GM18873 (cell line): ENCODE results near the gene PNPLA5.
"Not testable (repeated sequence)": the region's sequence is repeated elsewhere in the genome, so short reads cannot be mapped to it uniquely, and the experiment has no call there.

ENCODE experiments used
- ATAC-seq: cut with Tn5 transposase; IDR thresholded peaks from one replicate; pipeline ENCODE4 v1.9.1; 2021; ENCODE audit warnings: mild to moderate bottlenecking, moderate library complexity, moderate number of reproducible peaks; ENCODE audit not compliant: unreplicated experiment, low FRiP score

PNPLA5 gene, protein sequence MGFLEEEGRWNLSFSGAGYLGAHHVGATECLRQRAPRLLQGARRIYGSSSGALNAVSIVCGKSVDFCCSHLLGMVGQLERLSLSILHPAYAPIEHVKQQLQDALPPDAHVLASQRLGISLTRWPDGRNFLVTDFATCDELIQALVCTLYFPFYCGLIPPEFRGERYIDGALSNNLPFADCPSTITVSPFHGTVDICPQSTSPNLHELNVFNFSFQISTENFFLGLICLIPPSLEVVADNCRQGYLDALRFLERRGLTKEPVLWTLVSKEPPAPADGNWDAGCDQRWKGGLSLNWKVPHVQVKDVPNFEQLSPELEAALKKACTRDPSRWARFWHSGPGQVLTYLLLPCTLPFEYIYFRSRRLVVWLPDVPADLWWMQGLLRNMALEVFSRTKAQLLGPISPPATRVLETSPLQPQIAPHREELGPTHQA

DNA sequence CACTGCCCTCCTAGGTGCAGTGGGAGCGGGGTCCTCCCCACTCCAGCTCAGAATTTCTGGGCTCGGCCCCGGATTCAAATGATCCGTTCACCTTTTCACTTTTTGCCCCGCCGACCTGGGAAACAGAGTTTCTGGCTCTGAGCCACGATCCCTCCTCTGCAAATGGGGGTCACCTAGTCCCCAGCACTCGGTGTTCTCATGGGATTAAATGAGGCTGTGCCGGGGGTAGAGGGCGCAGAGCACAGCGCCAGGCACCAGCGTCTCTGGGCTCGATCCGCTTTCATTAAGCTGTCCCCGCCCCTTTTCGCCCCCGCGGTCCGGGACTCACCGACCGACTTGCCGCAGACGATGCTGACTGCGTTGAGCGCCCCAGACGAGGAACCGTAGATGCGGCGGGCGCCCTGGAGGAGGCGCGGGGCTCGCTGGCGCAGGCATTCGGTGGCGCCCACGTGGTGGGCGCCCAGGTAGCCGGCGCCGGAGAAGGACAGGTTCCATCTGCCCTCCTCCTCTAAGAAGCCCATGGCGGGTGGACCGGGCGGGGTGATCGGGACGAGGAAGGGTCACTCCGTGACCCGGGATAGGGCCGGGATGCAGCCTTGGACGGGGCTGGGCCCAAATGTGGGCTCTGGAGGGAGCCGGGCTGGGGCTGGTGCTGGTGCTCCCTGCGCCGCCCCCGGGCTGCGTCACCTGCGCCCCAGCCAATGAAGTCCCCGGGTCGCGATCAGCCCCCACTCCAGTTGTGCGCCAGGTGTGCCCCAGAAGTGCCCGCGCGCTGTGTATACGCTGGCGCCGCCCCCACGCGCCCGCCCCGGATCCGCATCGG, at the start of gene PNPLA5:
Gene PNPLA5 (minus strand): TSS at position 654 of the 823 bp plus-strand sequence. CDS start 133 bp downstream, at position 521.
- no peak for ATAC-seq

DNA sequence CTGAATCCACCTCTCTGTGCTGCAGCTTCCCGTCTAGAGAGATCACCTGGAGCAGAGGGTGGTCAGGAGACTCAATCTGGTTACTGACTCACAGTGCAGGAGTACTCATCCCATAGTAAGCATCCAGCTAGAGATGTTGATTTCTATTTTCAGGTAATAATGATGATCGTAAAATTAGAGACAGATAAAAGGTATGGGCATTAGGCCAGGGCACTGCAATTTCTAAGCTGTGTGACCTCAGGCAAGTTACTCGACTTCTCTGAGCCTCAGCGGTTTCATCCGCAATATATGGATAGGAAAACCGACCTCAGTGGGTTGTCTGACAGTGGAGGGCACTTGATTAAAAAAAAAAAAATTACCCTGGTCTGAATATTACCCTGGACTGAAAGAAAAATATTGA, 49.6 kb upstream of the PNPLA5 start:
- ATAC-seq: no peak

DNA sequence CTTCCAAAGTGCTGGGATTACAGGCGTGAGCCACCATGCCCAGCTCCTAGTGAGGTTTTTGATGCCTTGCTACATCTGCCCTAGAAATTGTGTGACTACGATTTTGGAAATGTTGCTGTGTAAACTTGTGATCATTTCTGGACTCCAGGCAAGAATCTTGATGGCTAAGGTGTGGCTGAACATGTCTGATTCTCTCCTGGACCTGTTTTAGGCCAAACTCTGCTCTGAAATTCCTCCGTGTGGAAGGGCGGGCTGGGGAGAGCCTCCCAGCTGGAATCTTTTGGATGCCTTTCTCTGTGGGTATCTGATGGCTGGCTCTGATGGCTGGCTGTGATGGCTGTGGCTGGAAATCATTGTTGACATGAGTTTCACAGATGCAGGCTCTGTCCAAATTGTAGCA, 40.0 kb upstream of the PNPLA5 start:
- no peak for ATAC-seq

DNA sequence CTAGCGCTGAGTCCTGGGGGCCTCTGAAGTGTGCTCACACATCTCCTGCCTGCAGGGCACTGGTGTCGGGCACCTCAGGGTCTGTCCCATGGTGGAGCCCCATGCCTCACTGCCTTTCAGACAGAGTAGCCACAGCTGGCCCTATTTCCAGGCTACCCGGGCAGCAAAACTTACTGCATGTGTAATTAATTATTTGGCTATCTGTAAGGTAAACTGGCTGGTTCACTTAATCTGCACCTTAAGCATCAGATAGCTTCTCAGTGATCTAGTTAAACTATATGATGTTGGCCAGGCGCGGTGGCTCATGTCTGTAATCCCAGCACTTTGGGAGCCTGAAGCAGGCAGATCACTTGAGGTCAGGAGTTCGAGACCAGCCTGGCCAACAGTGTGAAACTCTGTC, 37.1 kb upstream of the PNPLA5 start:
- ATAC-seq: no peak

DNA sequence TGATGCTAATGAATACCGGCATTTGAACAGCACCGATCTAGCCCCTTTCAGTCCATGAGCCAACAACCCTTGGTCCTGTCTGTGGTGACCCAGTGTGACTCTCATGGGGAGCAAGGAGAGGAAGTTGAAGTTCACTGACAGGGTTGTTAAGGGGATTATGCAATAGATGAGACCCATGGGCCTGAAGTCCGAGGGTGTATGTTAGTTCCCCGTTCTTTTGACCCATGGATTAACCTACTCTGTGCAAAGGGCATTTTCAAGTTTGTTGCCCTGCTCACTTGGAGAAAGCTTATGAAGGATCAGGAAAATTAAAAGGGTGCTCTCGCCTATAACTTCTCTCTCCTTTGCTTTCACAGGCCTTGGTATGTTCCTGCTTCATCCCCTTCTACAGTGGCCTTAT, 36.7 kb upstream of the PNPLA5 start:
- ATAC-seq: no peak

DNA sequence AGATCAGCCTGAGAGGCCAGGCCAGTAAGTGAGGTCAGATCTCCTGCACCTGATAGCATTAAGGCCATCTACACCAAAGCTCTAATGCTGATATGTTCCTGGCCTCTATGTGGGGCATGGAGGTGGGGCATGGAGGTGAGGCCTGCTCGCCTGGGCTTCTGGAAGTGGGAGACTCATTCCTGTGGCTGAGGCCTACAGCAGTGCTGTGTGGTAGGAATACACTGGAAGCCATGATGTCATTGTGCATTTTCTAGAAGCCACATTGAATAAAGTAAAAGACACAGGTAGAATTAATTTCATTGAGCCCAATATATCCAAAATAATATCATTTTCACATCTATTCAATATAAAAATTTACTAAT, 34.5 kb upstream of the PNPLA5 start:
- no peak for ATAC-seq

DNA sequence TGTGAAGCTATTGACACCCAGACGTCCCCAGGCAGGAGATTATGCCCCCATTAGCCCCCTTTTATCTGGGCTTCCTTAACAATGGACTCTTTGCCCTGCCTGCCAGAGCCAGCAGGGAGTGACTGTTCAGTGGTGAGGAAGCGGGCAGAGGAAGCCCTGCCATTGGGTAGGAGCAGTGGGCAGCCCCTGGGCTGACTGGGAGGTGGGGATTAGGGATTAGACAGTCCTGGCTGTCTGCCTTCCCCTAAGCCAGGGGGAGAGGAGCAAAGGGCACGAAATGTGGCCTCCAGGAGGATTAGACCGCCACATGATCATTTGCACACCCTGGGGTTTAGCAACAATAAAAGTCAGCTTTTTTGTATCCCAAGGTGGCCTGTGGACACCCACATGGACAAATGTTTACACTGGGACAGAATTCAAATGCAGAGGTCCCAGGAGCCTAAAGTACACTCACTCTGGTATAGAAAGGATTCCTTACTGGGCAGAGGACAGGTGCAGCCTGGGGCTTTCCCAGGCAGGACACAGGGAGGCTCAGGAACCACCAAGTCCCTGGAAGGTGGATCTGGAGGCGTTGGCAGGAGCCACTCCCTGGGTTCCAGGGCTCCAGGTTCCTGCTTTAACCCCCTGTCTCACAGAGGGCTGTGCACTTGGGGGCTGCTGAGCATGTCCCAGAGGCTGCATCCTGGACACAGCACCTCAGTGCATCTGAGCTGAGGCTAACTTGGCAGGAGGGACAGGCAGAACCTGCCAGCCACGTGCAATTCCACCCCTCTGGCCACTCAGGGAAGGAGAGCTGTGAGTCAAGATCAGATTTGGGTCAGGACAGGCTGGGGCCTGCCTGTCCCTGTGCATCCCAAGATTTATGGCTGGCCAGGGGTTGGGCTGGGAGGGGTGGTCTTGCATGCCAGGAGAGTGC, 33.9 kb upstream of the PNPLA5 start:
- ATAC-seq: no peak

DNA sequence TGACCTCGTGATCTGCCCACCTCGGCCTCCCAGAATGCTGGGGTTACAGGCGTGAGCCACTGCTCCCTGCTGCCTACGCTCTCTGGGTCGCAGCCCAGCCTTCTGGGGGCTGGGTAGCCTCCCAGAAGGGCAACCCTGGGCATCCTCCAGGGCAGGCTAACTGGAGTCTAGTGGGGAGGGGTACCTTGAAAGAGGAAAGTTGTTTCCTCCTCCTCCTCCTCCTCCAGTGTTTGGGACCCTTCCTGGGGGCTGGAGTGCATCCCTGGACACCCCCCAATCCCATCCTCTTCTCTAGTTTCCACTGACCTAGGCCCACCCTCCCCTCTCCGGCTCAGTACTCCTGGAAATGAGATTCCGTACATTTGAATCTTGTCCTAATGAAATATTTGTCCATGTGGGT, 33.1 kb upstream of the PNPLA5 start:
- no peak for ATAC-seq

DNA sequence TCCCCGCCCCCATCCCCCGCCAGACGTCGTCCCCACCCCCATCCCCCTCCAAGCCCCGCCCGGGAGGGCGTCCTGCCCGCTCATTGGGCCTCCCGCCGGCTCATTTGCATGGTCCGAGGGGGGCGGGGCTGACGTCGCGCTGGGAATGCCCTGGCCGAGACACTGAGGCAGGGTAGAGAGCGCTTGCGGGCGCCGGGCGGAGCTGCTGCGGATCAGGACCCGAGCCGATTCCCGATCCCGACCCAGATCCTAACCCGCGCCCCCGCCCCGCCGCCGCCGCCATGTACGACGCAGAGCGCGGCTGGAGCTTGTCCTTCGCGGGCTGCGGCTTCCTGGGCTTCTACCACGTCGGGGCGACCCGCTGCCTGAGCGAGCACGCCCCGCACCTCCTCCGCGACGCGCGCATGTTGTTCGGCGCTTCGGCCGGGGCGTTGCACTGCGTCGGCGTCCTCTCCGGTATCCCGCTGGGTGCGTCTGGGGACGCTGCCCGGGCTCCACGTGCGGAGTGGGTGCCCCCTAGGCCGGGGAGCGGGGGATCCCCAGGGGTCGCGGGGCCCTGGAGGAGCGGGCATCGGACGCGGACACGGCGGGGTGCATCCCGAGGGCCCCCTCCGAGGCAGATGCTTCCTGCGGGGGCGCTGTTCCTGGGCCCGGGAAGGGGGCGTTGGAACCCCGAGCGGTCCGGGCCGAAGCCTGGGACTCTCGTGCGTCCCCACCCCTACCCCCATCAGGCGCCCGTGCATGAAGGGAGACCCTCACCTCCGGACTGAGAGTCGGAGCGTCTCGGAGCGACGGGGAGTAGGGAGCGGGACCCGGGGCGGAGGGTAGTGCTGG, 32.0 kb upstream of the PNPLA5 start, which contains the start of gene PNPLA3:
Gene PNPLA3 (plus strand): TSS at position 175 of the 834 bp plus-strand sequence. CDS start 107 bp downstream, at position 282.
- no peak for ATAC-seq

DNA sequence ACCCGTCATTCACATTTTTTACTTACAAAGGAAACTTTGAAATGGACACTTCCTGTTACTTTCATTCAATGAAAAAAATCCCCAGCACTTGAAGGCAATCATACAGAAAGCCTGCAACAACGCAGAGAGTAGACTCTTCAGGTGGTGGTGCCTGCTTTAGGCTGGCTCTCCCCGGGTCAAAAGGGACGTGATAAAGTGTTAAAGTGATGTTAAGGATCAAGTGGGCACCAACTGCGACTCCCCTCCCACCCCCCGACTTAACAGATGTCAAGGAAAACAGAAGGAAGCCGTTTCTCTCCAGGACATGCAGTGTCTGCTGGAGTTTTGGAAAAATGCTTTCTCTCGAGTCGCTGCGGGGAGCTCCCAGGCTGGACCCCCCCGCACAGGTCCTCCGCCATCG, 31.4 kb upstream of the PNPLA5 start:
- no peak for ATAC-seq

DNA sequence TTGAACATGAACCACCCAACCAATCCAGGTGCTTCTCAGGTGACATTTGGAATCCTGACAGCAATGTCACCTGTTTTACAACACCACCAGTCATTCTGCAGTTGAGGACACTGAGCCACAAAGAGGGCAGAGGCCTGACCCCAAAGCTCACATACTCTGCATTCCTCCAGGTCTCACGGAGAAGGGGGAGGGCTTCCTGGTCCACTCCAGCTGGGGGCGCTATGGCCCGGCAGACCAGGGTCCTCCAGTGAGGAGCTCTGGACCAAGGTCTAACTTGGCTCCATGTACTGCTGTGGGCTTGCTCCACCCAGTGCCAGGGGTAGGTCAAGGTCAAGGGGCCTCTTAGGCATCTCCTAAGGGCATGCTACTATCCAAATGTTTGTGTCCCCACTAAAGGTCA, 30.3 kb upstream of the PNPLA5 start:
- no peak for ATAC-seq

DNA sequence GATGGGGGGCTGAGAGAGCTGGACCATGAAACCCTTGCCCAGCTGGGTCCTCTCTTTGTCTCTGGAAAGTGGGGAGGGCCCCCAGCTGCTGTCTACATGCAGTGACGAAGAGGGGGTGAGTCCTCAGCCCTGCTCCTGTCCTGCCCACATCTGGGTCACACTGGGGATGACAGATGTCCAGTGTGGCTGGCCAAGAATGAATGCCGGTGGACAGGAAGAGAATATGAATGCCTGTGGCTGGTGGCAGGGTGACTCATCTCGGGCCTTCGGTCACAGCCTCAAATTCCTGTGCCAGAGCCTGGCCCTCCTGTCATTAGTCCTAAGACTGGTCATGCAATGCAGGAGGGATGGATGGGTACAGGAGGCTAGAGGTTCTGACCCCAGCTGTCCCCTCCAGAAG, 29.6 kb upstream of the PNPLA5 start:
- ATAC-seq: no peak

DNA sequence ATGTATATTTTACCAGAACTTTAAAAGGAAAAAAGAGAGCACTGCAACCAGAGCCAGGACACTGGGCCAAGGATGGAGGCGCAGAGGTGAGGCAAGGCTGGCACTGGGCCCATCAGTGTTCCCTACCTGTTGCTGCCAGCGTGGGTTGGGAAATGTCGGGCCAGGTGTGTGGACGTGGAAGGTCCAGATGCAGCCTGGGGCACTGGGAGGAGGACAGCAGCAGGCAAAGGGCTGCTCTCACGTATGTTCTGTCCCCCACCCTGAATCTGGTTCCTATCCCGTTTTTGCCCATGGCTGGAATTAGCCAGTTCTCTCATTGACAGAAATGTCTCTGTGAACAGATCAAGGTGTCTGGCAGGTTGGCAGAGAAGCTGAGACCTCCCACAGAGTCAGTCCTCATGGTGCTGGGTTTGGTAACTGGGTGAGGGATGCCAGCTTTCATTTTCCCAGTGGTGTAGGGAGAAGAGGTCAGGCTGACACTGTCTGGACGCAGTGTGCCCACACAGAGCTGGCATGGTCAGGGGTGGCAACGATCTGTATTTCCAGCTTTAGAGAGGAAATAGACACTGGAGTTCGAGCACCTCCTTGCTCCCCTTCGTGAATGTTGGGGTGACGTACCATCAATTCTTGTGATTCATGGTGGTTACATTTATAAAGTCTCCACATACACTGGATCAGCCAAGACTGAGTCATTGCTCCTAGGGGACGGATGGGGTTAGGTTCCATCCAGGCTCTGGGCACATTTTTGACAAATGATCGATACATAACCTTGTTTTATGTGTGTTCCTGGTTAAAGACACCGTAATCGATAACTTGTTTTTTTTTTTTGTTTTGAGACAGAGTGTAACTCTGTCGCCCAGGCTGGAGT, 27.5 kb upstream of the PNPLA5 start:
- ATAC-seq: no peak

DNA sequence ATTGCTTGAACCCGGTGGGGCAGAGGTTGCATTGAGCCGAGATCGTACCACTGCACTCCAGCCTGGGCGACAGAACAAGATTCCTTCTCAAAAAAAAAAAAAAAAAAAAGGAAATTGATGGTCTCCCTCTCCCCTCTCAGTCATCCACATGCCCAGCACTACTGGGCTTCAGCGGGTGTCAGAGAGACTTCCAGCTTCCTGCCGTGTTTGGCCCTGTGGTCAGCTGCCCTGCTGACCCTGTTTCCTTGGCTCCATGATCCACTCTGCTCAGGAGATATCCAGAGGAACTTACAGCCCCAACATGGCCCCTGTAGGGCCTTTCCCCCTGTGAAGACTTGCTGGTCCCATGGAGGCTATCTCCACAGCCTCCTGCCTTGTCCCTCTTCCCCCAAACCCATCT, 25.7 kb upstream of the PNPLA5 start:
- no peak for ATAC-seq

DNA sequence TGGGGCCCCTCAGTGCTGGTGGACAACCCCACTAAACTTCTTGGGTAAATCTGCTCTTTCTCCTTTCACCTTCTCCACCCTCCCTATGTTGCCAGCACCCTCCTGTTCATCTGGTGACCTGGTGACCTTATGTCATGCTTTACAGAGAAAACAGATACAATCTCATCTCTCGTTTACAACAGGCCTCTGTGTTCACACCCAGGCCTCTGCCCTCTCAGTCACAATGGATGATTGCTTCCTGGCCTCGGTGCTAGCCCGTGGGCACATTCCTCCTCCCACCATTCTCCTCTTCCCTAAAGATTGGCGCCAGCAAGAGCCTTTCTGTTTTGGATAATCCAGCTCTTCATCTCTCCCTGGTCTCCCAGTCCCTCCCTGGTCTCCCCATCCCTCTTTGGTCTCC, 19.5 kb upstream of the PNPLA5 start:
- no peak for ATAC-seq

DNA sequence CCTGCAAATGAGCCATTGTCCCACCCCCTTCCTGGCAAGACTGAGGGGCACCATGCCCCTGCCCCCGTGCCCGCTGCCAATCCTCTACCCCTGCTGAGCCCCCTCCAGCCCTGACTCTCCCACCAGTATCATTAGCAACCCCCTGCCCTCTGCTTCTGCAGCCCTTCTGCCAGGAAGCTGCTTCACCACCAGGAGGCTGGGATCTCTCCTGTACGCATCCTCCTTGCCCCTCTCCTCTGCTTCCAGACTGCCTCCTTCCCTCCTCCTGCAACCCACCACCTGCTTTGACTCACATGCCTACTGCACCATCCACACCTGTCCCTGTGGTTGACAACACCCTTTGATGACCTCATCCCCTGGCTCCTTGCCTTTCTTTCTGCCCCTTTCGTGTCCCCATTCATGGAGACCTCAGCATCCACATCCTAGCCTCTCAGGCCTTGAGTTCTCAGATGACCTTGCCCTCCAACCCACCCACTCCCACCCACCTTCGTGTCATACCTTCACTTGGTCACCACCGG, 18.4 kb upstream of the PNPLA5 start:
- no peak for ATAC-seq

DNA sequence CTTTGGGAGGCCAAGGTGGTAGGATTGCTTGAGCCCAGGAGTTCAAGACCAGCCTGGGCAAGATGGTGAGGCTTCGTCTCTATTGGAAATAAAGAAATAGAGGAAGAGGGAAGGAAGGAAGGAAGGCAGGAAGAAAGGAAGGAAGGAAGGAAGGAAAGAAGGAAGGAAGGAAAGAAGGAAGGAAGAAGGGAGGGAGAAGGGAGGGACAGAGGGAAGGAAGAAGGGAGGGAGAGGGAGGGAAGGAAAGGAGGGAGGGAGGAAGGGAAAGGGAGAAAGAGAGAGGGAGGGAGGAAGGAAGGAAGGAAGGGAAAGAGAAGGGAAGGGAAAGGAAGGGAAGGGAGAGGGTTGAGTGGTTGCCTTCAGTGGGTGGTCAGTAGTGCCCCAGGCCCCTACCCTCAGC, 17.9 kb upstream of the PNPLA5 start:
- ATAC-seq: no peak

DNA sequence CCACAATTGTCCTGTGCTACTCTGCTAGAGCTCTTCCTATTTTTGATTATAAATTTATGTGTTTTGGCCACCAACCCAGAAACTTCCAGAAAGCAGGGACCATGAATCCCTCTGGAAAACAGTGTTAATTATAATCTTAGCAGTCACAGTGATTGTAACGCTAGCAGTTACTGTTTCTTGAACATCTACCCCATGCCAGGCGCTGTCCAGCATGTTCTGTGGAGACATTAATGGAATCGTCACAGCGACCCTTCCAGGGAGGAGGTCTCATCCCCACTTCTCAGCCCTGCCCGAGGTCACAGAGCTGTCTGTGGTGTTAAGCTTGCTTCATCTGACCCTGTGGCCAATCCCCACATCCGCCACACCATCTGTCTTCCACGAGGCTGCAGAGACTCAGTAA, 13.9 kb upstream of the PNPLA5 start:
- no peak for ATAC-seq

DNA sequence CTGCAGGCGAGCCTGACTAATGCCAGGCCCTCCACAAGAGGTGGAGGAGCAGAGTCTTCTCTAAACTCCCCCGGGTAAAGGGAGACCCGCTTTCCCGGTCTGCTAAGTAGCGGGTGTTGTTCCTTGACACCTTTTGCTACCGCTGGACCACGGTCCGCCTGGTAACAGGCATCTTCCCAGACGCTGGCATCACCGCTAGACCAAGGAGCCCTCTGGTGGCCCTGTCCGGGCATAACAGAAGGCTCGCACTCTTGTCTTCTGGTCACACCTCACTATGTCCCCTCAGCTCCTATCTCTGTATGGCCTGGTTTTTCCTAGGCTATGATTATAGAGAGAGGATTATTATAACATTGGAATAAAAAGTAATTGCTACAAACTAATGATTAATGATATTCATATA, 12.6 kb upstream of the PNPLA5 start:
- ATAC-seq: not testable (repeated sequence)
